ENCODE results near the gene ZSCAN10. TPM values are rescaled to one million over a fixed set of nuclear protein-coding genes. Genes with fewer than 3 reads are reported as not detected.

ZSCAN10 gene
- total and polyA plus RNA-seq, 2 of the 13 experiments (the other 11 are each of a cell fraction or from before 2014, with no cell fraction given): not detected

GRCh38 chr16:3092501-3092941 lies 6.6 kb downstream of the ZSCAN10 start:
- Histone ChIP-seq H3K4me2 (ENCODE audit: low read depth, low read length) (peak overlapping the region; percentile 36; the same call in 1 of the 2 replicates), H3K79me2 (ENCODE audit: insufficient read depth, low read length) (no peaks in the 10 kb centered on the region), H3K27ac (ENCODE audit: extremely low read length, insufficient read depth, low read length) (no peak overlapping the region), H3K9ac (ENCODE audit: insufficient read depth, low read depth, low read length) (no peak overlapping the region), H2AFZ (ENCODE audit: low read length) (no peak overlapping the region), H3K4me1 (ENCODE audit: insufficient read depth, low read length) (peaks cover 15% of the 10 kb centered on the region), H3K36me3 (replicated peaks in 1 of 2; ENCODE audit: control insufficient read depth in 1 of 2, insufficient read depth in 2 of 2, low read length in 2 of 2) (no peaks in the 10 kb centered on the region), H3K27me3 (ENCODE audit: control insufficient read depth in 1 of 2, insufficient read depth in 2 of 2, low read length in 2 of 2) (peaks cover 0 to 15% of the 10 kb centered on the region in 2 experiments; a peak in 2 of 5 replicates), H3K9me3 (ENCODE audit: low read length) (no peaks in the 10 kb centered on the region), H3K4me3 (replicated peaks in 1 of 3; ENCODE audit: insufficient read depth in 1 of 3, low read depth in 2 of 3, low read length in 3 of 3) (no peak overlapping the region; a peak in 1 of 6 replicates), H4K20me1 (ENCODE audit: insufficient read depth, low read length) (no peaks in the 10 kb centered on the region)
- in situ Hi-C loops (cut with HindIII; ENCODE audit: extremely low pct_ligation_motif_present, low pct_unique_long_range_greater_than_20kb) (no loop called here), intact Hi-C loops (cut with micrococcal nuclease; ENCODE audit: unreplicated experiment) (no loop called here)
- BruUV-seq (replicated peaks): no TSS peak
- FAIRE-seq (no peak), DNase-seq (ENCODE audit: low spot score) (no peak), ATAC-seq (peak; percentile 61)
- ChIA-PET CTCF (ENCODE audit: low intra/inter-chr PET ratio, low total read pairs) (no interaction called here), POLR2A (no interaction called here)
- 7% methylated on average over 4 of the region's 20 CpGs for WGBS (ENCODE audit: low lambda C conversion rate)
- TF ChIP-seq ZMAT5 (CRISPR knock-in tag; IDR thresholded peaks at IDR 0.05; ENCODE audit: borderline replicate concordance, low read depth): no peak
- TF ChIP-seq AGO2 (optimal IDR thresholded peaks at IDR 0.05; ENCODE audit: low read depth, low read length): peak; percentile 57
- no peak for TF ChIP-seq ZSCAN21 (CRISPR knock-in tag; IDR thresholded peaks at IDR 0.05; ENCODE audit: borderline replicate concordance)
- no peak for TF ChIP-seq MIXL1 (CRISPR knock-in tag; IDR thresholded peaks at IDR 0.05)
- no peak for TF ChIP-seq ZNF768 (CRISPR knock-in tag; IDR thresholded peaks at IDR 0.05)
- no peak for TF ChIP-seq NFE2L1 (CRISPR knock-in tag; IDR thresholded peaks at IDR 0.05; ENCODE audit: borderline replicate concordance)
- TF ChIP-seq ZNF563 (CRISPR knock-in tag; IDR thresholded peaks at IDR 0.05): no peak
- TF ChIP-seq UBTF (CRISPR knock-in tag; IDR thresholded peaks at IDR 0.05): peak; percentile 29; the same call in 1 of the 2 replicates
- TF ChIP-seq ZNF687 (CRISPR knock-in tag; IDR thresholded peaks at IDR 0.05): peak; percentile 31
- TF ChIP-seq ZEB1 (IDR thresholded peaks at IDR 0.05; ENCODE audit: insufficient replicate concordance, low read depth): no peak
- TF ChIP-seq CBX5 (CRISPR knock-in tag; IDR thresholded peaks at IDR 0.05; ENCODE audit: borderline replicate concordance): no peak
- TF ChIP-seq ZFAT (CRISPR knock-in tag; conservative IDR thresholded peaks at IDR 0.05): no peak
- TF ChIP-seq FOXP4 (CRISPR knock-in tag; IDR thresholded peaks at IDR 0.05): no peak
- TF ChIP-seq ZNF362 (CRISPR knock-in tag; IDR thresholded peaks at IDR 0.05; ENCODE audit: borderline replicate concordance): no peak
